CD4-positive, alpha-beta T cell treated with Interleukin-15 for 1 hour (primary cell): Measurements from ENCODE around the gene PRKG1.
"Not testable (repeated sequence)": the region's sequence is repeated elsewhere in the genome, so short reads cannot be mapped to it uniquely, and the experiment has no call there.

Experiments
- DNase-seq: peaks from one replicate; pipeline ENCODE4 v3.0.0-alpha.2; 2020

The PRKG1 gene

GRCh38 chr10:51342381-51342780, 268.1 kb downstream of the PRKG1 start:
- no peak for DNase-seq

DNA sequence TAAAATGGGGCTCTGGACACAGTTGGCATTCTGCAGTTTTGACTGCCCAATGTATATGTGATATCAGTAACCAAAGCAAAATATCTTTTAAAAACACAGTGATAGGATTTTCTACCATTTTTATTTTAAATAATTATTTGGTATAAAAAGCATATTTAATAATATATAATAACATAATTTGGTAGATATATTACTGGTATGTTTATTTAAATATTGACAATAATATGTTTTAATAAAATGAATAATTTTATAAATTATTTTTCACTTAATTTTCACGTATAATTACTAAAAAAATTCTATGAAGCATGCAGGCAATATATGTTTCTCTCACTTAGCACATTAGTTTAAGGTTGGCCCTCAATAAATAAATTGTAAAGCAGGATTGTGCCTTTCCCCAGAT, 269.1 kb downstream of the PRKG1 start:
- DNase-seq, result no peak

- no peak for DNase-seq
Measured at GRCh38 chr10:51344371-51344770, 270.1 kb downstream of the PRKG1 start.

DNA sequence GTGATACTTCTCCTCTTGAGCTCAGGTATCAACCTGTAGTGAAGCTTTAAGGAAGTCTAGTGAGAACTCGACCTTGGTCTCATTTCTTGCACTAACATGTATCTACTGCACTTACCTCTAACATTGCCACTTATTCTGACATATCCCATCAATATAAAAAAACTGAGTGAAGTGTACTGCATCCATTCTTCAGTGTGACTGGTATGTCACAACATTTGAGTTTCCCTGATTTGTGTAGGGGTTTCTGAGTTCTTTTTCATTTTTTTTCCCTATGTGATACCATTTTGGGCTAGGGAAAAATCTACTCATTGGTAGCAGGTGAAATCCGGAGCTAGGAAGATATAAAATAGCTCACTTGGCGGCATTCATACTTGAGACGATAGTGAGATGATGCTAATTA, 274.3 kb downstream of the PRKG1 start:
- DNase-seq, result no peak

DNA sequence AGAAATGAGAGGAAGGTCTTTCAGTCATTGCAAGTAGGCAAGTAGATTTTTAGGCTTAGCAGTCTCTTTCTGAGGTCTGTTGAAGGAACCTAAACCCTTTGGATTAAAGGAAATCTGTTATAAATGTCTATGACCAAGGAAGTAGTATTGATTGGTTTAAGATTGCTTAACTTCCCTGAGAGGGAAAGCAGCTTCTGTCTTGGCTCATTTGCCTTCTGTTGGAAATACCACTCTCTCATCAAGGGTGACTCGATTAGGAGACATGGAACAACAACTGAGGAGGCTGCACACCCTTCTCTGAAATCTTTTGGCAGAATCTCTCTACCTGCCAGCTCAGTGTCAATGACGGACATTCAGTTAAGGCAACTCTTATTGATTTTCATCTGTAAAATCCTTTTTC, 282.9 kb downstream of the PRKG1 start:
- DNase-seq, result no peak

GRCh38 chr10:51358227-51358626, 283.9 kb downstream of the PRKG1 start:
- no peak for DNase-seq

DNA sequence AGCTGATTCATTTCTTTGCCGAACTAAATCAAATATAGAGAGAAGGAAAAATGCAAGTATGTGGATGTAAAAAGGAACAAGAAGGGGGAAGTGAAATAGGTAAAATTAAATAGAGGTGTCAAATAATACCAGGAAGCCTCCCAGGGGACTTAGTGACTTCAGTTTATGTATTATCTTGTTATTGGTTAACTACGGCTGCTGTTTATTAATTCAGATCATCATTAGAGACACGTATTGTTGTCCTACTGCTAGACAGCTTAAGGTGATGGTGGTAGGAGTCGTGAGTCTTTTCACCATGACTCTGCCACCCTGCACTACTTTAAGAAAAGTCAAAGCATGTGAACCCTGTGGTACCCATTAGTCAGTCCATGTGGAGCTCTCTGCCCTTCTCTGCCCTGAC, 289.1 kb downstream of the PRKG1 start:
- no peak for DNase-seq

GRCh38 chr10:51364674-51365073, 290.4 kb downstream of the PRKG1 start:
- DNase-seq, result no peak

DNA sequence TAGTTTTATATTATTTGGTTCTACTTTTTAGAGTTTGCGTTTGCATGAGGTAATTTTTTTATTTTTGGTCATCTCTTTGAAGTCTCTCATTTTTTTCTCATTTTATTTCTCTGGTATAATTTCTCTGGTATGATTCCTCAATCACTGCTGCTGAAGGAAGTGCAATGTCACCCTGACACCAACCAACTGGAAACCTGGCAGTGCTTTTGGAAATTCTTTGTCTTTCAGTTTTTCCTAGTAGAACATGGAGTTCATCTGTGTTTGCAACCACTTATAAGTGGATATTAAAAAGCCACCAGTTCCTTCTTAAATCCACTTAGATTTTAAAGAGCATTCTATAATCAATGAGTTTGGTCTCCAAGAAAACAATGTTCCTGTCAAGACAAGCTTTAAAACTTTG, 291.8 kb downstream of the PRKG1 start:
- no peak for DNase-seq

DNA sequence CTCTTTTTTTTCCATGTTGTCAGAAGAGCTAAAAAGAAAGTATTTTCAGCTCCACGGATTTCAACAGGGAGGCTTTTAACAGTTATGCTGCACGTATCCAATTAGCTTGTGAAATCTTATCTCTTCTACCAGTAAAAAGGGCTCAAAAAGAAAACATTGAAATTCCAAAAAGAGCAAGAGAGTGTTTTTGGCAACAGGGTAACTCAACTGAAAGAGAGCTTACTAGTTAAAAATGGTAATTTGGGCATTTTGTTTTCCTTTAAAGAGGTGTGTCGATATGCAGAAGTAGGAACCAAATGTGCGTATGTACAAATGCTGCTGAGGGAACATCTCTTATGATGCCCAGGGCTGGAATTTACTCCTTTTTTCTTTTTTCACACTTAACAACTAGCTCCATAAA, 292.8 kb downstream of the PRKG1 start:
- DNase-seq, result no peak

DNA sequence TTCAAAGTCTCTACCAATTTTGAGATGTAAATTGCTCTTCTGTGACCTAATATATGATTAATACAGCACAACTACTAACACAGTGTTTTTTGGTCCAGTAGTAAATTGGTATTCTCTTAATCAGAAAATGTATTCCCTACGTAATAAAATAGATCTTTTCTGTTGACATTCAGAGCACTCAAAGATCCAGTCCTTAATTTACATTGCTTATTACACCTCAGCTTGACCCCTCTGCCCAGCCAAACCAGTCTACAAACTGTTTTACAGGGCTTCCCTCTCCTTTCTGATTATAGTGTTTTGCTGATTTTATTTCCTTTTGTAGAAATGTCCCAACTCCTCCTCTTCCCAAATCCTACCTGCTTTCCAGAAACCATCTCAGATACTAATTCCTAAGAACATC, 293.4 kb downstream of the PRKG1 start:
- no peak for DNase-seq

GRCh38 chr10:51368943-51369342, 294.7 kb downstream of the PRKG1 start:
- DNase-seq, result no peak

GRCh38 chr10:51369903-51370302, 295.6 kb downstream of the PRKG1 start:
- no peak for DNase-seq

DNA sequence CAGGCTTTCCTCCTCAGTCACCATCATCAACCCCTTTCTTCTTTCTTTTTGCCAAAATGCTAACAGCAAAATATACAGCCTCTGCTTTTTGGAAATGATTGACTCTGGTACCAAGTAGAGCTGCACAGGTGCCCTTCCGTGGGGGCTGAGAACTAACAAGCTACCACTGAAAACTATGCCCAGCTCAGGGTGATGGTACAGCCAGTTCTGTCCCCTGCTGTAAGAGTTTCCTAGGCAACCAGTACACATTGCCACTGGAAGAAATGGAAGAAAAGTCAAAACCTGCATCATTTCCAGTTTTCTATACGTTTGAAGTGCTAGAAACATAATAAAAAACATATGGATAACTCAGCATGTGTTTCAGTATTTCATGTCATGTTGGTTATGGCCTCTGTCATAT, 297.5 kb downstream of the PRKG1 start:
- no peak for DNase-seq

DNA sequence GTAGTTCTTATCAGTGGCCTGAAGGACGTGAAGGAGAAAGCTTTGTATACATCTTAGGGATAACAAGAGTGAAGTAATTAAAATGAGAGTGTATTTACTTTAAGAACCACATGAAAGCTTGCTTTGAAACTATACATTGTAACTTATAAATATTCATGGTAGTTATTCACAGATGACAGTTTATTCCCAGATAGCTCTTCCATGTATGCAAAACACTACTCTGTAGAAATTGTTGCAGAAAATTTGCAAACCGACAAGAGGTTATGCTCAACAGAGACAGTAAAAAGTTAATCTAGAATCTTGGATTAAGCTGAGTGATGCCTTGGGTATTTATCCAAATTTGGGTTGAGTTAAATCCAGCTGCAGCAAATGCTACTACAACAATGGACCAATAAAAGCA, 301.5 kb downstream of the PRKG1 start:
- DNase-seq, result no peak

DNA sequence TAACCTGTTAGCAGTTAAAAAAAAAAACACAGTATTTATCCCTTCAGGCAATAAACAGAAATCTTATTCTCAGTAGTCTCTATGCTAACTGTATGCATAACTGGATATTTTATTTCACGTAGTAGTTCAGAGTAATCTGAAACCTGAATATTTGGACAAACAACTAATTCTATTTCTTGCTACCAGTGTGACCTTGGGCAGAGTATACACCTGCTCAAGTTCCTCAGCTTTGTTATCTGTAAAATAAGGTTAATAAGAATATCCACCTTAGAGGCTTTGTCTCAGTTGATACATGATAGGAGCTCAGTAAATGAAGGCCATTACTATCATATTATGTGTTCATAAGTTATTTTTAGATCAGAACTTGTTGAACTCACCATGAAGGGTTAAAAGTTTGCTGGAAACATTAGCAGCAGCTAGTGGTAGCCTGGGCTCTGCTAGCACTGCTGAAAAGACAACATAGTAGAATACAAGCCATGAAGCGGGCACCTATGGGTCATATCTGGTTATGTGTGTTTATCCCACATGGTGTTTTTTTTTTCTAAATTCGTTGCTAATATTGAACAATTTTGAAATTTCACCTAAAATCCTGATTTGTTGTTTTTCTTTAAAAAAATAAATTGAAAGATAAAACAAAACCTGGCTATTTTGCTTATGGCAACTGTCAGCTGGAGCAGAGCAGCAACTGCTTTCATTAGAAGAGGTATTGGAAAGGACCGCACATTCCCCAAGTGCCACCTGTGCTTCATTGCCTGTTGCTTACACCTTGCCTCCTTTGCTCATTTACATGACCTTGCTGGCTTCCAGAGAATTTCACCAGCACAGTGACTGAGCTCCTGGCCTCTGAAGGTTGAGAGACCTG, 303.0 kb downstream of the PRKG1 start:
- DNase-seq, result no peak

DNA sequence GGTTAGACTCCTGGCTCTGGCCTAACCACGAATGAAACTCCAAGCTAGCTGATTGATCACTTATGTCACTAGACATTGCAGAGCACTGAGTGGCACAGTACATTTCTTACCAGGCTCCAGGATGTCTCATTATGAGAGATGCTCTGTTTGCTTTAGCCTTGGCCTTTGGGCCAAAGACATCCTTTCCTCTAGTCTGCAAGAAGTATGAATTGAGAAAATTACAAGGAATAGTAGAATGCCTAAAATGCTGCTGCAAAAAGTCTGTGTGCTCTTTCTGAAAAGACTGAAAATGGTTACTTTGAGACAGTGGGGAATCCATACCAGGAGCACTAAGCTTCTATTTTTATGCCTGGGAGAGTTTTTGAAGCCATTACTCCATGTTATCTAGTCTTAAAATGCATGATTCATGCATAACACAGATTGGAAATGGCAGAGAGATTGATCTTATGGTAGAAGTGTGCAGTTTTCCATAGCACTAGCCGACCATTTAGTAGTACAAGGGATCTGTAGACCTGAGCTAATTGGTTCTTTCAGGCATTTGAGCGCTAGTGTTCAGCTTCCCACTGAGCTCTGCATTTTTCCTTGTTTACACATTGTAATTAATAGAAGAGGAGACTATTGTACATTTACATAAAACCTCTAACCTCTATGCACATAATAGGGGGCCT, 303.8 kb downstream of the PRKG1 start:
- DNase-seq, result no peak

GRCh38 chr10:51382181-51382580, 307.9 kb downstream of the PRKG1 start:
- DNase-seq, result no peak

GRCh38 chr10:51384971-51385370, 310.7 kb downstream of the PRKG1 start:
- no peak for DNase-seq

DNA sequence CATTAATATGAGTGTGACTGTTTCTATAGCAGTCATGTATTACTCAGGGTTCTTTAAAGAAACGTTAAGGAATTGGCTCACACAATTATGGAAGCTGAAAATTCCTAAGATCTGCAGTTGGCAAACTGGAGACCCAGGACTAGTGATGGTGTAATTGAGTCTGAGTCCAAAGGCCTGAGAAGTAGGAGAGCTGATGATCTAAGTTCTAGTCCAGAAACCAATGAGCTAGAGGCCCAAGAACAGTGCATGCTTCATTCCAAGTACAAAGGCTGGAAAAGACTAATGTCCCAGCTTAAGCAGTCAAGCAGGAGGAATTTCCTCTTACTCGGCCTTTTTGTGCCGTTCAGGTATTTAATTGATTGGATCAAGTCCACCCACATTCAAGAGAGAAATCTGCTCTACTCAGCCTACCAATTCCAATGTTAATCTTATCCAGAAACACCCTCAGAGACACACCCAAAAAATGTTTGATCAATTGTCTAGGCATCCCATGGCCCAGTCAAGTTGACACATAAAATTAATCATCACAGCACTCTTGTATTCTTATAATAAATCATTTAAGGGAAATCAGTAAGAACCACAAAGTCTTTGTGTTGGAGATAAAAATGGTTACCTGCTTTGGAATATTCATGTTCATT, 312.1 kb downstream of the PRKG1 start:
- DNase-seq, result no peak

DNA sequence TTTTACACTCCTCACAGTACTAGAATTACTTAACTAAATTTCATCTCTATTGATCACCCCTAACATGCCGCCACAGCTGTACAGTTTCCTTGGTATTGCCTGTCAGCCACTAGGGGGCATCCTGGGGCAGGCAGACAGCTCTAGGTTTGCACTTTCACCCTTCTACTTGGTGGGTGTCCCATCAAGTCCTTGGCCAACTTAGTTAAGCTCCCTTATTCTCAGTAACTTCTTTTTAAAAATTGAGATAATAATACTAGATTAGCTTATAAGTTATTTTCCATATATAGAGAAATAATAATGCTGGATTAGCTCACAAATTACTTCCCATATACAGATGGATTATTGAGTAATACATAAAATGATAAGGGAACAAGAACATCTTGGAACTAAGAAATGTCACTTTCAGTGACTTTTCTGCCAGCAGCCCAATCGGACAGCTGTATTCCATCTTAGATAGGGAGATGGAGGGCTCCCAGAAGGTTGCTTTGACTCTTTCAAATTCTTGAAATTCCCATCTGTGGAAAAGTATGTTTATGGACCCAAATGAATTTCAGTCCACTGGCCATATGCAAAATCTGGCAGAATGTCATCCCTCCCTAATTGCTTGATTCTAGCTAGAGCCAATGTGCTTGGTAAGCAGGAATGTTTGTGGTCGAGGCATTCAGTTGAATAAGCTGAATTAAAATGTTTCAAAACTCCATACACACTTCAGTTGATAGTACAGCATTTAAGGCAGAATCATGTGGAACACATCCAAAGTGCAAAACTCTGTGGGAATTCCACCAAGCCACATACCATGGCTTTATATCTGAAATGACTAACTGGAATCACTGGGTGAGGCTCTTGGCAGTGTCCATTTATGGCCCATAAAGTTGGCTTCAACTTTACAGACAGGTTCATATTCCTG, 315.4 kb downstream of the PRKG1 start:
- DNase-seq, result no peak

DNA sequence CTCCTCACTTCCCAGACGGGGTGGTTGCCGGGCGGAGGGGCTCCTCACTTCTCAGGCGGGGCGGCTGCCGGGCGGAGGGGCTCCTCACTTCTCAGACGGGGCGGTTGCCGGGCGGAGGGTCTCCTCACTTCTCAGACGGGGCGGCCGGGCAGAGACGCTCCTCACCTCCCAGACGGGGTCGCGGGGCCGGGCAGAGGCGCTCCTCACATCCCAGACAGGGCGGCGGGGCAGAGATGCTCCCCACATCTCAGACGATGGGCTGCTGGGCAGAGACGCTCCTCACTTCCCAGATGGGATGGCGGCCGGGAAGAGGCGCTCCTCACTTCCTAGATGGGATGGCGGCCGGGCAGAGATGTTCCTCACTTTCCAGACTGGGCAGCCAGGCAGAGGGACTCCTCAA, 318.7 kb downstream of the PRKG1 start:
- DNase-seq, result not testable (repeated sequence)

GRCh38 chr10:51394039-51394438, 319.8 kb downstream of the PRKG1 start:
- DNase-seq, result no peak
